ENCODE results near the gene COL18A1. TPM values are rescaled to one million over a fixed set of nuclear protein-coding genes. Genes with fewer than 3 reads are reported as not detected.
A peak's percentile ranks its signal among the peaks of the same experiment; 100 is the strongest.

Gene COL18A1
- total and polyA plus RNA-seq, 9 of the 15 experiments (the other 6 are each of a cell fraction or from before 2014, with no cell fraction given), result 0.14 to 16.4 (median 2.0) TPM

- ChIA-PET CTCF (ENCODE audit: low intra/inter-chr PET ratio) (interaction anchor here (0.5 to 0.6 kb wide), 2 partner anchors 53 to 132 kb away, joined by 3 read pairs; no protein-coding TSS in a partner anchor), POLR2A (interaction anchor here (0.8 to 2.7 kb wide), 6 partner anchors 10 to 401 kb away, joined by 3 to 10 read pairs (median 4); no protein-coding TSS in a partner anchor)
- no peak overlapping the region for H3K9ac ChIP-seq (ENCODE audit: insufficient read depth in 1 of 2, low read depth in 2 of 2, low read length in 2 of 2)
- intact Hi-C loops (cut with micrococcal nuclease), result loop anchor here (2.0 kb wide), 1 partner anchor 52 kb away; no protein-coding TSS in a partner anchor
- no peak overlapping the region; the same call in 1 of the 2 replicates for H3K4me2 ChIP-seq (ENCODE audit: insufficient read depth, low read length)
- H3K27me3 ChIP-seq (ENCODE audit: control insufficient read depth in 2 of 2, insufficient read depth in 2 of 2, low read length in 2 of 2), result peaks cover 75 to 93% of the 10 kb centered on the region in 2 experiments
- peaks cover 3% of the 10 kb centered on the region; the same call in 1 of the 2 replicates for H3K9me3 ChIP-seq (replicated peaks; ENCODE audit: control insufficient read depth, insufficient read depth, low read depth, low read length)
- H3K27ac ChIP-seq (ENCODE audit: extremely low read depth, low read depth, low read length), result no peak overlapping the region
- in situ Hi-C loops (cut with MboI), result no loop called here
- peaks cover 6 to 55% of the 10 kb centered on the region in 2 experiments; a peak in 4 of 5 replicates for H3K4me1 ChIP-seq (replicated peaks in 1 of 2; ENCODE audit: control insufficient read depth in 2 of 2, insufficient read depth in 2 of 2, low read length in 2 of 2)
- BruUV-seq (replicated peaks), result no TSS peak
- no peaks in the 10 kb centered on the region for H3K36me3 ChIP-seq (ENCODE audit: control insufficient read depth, insufficient read depth, low read length)
- ATAC-seq, result peak; percentile 20
- FAIRE-seq, result peak; percentile 72
- WGBS (ENCODE audit: insufficient coverage, low coverage, missing lambda C conversion rate), result 12% methylated on average over 19 of the region's 20 CpGs
- H2AFZ ChIP-seq (ENCODE audit: low read depth, low read length), result no peak overlapping the region
- no peak overlapping the region for H3K4me3 ChIP-seq
- peaks cover 29% of the 10 kb centered on the region for H4K20me1 ChIP-seq (replicated peaks; ENCODE audit: control insufficient read depth, insufficient read depth, low read length)
- H3K79me2 ChIP-seq (ENCODE audit: control insufficient read depth, insufficient read depth, low read length), result no peaks in the 10 kb centered on the region
- H3K9me1 ChIP-seq (ENCODE audit: control insufficient read depth, insufficient read depth, low read length), result no peaks in the 10 kb centered on the region
- DNase-seq (ENCODE audit: extremely low read depth in 1 of 4, low spot score in 3 of 4), result peak in 2 of 4 experiments; percentile 46 to 53
- TF ChIP-seq RBBP5 (IDR thresholded peaks at IDR 0.05; ENCODE audit: borderline replicate concordance, insufficient read depth, low read length, poor library complexity, severe bottlenecking) (no peak), BRD9 (IDR thresholded peaks at IDR 0.05; ENCODE audit: low read depth, partially characterized antibody) (no peak), TARDBP (IDR thresholded peaks at IDR 0.05) (no peak), ZNF644 (tag; IDR thresholded peaks at IDR 0.05; ENCODE audit: low read depth) (no peak), CREB3L1 (IDR thresholded peaks at IDR 0.05; ENCODE audit: borderline replicate concordance, low read depth) (no peak), ZNF589 (CRISPR knock-in tag; IDR thresholded peaks at IDR 0.05; ENCODE audit: low read depth) (no peak), GABPB1 (CRISPR knock-in tag; IDR thresholded peaks at IDR 0.05) (no peak), FOSL1 (tag; conservative IDR thresholded peaks at IDR 0.05) (peak; percentile 82), COPS2 (conservative IDR thresholded peaks at IDR 0.05) (no peak), ILK (tag; IDR thresholded peaks at IDR 0.05; ENCODE audit: borderline replicate concordance, low read depth) (no peak), TAF7 (tag; IDR thresholded peaks at IDR 0.05) (no peak), ZBTB11 (CRISPR knock-in tag; IDR thresholded peaks at IDR 0.05) (no peak), BHLHE40 (IDR thresholded peaks at IDR 0.05; ENCODE audit: low read length) (peak; percentile 47; the same call in 1 of the 2 replicates), SMARCB1 (IDR thresholded peaks at IDR 0.05; ENCODE audit: insufficient read length, low read depth) (no peak), ZNF124 (CRISPR knock-in tag; IDR thresholded peaks at IDR 0.05) (no peak)
These were observed 18.1 kb upstream of the COL18A1 start for GRCh38 chr21:45386728-45387371.
